Natural killer cell treated with Interleukin-12 subunit alpha and Interleukin-12 subunit beta and Interleukin-15 and Interleukin-18, amount 100 ng/mL, for 72 hours (primary cell): ENCODE data around the gene PRKAA2. TPM values are rescaled to one million over a fixed set of nuclear protein-coding genes. Genes with fewer than 3 reads are reported as not detected.

ENCODE experiments used
- total RNA-seq, 2 donors: library from RNA; stranded (reverse); gene quantifications; one replicate each; pipeline ENCODE4 v1.2.3, GENCODE V29; 2022

The PRKAA2 gene
- total RNA-seq, 2 donors from 2014 or later, result 0.05 TPM; not detected in 1

Other genes starting within 250 kb of the PRKAA2 start
- under 1 TPM in 1 of 2 donors, not detected in 1; 0.12 TPM for gene PLPP3, start 65.8 kb upstream of the PRKAA2 start, total RNA-seq
- gene FYB2, start 174.1 kb downstream of the PRKAA2 start, total RNA-seq, result not detected
- not detected for gene C8A, start 209.5 kb downstream of the PRKAA2 start, total RNA-seq